ENCODE results near the gene SIAH3.
A peak's percentile ranks its signal among the peaks of the same experiment; 100 is the strongest.
"Not testable (repeated sequence)": the region's sequence is repeated elsewhere in the genome, so short reads cannot be mapped to it uniquely, and the experiment has no call there.

SIAH3 gene

DNA sequence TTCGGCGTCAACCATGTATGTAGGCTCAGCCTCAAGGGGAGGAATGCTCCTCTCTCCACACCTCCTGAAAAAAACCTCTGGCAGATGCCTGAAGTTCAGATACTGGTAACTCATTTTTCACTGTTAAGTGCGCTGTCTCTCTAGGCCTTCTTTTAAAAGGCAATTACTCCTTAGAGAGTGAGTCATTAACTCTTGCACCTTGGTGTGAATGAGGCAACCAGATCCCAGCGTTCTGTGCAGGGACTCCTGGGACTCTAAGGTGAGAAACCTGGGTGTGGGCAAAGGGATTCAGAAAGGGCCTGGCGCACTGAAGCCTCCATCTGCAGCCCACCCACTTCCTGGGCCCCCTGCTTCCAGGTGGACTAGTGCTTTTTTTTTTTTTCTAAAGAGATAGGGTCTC, 71.7 kb downstream of the SIAH3 start:
- DNase-seq, result no peak

DNA sequence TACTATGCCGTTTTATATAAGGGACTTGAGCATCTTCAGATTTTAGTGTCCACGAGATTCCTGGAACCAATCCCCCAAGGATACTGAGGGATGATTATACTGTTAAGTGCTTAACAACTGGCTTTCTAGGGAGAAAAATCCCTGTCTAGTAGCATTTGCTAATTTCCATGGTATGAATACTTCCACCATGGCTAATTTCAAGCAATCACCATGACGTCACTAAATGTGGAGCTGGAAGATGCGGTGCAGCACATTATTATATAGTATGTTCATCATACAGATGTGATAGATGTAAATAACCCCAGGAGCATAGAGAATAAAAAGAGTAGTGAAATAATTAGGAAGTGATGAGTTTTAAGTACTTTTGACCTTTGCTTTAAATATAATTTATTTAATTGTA, 72.7 kb downstream of the SIAH3 start:
- no peak for DNase-seq

DNA sequence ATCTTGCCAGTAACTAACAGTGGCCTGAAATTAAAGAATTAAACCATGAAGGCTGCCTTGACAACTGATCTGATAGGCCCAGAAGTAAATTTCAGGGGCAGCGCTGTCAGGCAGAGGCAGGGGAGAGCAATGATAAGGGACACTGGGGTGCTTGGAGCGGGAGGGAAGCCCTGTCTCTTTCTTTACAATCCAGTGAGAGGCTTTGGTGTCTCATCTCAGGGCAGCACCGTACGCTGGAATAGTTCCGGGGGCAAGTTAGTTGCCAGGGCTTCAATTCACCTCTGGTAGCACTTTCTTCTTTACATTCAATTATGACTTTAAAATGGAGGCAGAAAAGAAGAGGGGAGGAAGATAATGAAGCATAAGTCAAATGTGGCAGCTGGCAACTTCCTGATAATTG, 74.8 kb downstream of the SIAH3 start:
- no peak for DNase-seq

DNA sequence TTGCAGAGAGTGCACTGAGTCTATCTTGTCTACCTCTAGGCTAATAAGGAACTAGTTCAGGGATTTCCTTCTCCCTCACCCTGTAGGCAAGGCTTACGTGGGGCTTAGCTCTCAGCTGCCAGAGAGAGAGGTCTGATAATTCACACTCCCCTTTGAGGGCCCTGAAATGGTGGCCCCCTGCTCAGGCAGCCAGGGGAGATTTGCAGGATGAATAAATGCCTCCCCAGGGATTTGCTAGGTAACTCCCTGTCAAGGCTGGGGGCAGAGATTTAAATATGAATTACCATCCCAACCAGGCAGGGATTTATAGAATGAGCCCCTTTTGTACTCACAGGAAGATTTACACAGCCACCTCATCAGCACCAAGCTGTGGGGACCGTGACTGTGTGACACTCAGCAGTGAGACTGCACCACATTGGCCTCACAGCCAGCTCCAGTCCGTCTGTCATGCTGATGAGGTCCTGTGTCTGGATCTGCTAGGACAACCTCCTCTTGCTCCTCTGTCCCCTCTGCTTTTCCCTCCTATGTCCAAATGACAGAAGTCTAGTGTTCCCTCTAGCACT, 76.1 kb downstream of the SIAH3 start:
- peak in 1 of 2 experiments; percentile 27 for DNase-seq

DNA sequence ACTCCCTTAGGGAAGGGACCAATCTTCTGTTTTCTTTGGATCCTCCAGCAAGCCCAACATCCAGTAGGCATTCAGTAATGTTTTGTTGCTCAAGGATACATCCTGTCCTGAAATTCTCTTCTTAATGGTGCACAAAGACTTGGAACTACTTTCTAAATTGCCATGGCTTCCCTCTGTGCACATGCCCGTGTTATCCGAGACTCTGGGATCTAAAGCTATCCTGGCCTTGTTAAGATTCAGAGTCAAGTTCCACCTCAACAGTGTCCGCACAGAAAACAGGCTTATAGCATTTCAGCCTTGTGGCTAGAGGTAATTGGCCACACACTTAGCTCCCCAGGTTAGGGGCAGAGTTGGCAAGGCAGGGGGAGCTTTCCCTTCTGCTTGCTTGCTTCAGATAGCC, 77.6 kb downstream of the SIAH3 start:
- DNase-seq, result no peak

DNA sequence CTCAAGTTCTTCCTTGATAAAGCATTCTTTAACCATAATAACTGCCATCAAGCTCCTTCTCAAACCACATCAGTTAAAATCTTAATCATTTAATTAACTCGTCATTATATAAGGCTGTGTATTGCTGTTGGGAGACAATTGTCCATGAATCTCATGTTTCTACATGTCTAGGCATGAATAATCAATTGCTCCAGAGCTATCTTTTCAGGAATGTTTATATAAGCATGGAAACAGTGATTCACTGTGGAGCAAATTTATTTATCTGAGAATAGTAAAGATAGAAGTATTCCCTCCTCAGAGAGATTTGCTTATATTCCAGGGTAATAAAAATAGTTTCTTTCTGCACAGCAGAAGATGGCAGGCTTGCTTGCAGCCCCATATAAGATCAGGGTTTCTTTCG, 78.3 kb downstream of the SIAH3 start:
- DNase-seq, result no peak

DNA sequence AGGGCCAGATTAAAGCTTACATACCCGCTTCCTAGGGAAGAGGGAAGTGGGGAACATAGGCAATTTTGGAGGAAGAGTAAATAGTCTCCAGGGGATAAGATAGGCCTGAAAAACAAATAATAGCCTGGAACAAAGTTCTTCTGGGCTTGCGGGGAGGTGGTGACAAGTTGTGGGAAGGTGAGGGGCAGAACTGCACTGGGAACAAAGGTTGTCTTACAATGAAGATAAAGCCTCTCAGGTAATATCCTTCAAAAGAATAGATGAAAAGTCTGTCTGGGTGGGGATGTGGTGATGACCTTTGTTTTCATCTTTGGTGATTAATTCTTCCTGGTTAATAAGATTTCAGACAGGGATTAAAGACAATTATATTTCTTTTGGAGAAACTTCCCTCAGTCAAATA, 80.7 kb downstream of the SIAH3 start:
- DNase-seq, result no peak

DNA sequence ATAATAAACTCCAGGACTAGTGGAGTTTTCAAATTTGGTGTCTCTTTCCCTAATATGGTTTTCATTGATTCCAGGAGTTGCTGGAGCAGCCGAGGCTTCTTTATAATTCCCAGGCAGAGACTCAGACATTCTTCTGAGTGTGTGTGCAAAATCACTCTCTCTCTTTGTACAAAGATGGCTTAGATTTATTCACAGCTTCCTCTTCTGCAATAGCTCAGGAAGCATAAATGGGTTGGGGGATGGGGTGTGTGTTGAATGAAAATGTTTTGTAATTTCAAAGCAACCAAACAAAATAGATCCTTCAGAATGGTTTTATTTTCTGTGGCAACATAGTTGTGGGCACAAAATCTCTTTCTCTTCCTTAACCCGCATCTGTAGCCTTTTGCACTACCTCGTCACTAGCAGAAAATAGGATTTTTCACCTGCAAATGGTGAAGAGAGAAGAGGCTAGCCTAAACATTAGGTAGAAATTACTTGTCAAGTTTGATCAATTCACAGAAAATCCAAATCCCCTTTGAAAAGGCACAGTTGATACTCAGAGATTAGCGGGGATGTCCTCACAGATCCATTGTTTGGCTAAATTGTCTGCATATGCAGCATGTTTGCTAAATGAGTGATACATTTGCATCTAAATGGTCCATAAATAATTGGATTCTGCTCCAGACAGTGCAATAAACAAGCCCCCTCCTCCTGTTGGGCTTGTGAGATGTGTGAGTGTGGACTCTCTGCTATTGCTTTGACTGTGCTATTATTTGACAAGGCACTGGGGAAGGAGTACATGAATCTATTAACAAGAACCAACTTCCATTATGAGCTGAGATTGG, 82.7 kb downstream of the SIAH3 start:
- DNase-seq, result peak; percentile 67 to 68

DNA sequence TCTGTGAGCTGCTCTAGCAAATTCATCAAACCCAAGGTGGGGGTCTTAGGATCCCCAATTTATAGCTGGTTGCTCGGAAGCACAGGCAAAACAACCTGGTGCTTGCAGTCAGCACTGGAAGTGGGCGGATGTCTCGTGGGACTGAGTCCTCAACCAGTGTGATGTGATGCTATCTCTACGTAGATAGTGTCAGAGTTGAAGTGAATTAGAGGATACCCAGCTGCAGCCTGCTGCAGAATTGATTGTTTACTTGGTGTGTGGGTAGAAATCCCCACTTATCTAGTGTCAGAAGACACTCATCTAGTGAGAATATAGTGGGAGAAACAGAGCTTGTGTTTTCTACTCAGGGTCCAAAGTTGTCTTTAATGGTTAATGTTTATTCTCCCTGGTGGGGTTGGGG, 86.1 kb downstream of the SIAH3 start:
- no peak for DNase-seq

DNA sequence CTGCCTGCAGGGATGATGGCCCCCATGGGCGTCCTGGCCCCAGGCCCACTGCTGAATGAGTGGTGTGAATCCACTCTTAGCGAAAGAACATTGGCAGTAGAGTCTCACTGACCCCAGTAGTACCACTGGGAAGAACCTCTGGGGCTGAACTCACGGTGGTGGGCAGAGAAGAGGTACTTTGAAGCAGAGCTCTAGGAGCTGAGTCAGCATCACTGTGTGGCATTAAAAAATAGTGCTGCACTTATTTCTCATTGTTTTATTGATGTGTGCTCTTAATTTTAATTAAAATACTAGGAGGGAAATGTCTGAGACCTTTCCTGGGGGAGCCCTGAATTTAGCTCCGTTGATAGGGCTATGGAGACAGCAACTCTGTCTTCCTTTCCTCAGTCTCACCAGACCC, 88.1 kb downstream of the SIAH3 start:
- no peak for DNase-seq

DNA sequence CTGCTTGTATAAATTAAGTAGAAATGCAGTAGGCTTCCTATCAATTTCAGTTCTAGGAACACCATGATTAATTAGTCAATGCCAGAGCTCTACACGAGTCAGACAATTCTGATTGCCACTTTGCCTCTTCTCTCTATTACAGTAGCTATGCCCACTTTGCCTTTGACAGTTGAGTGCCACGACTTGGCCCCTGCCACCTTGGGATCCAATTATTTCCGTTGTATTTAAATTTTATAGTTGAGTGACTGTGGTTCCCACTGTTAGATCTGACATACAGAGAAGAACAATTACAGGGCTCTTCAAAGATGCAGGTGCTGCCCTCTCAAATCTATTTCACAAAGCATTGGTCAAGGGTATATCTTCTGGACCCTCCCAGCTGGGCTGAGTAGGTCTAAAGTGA, 94.0 kb downstream of the SIAH3 start:
- DNase-seq, result not testable (repeated sequence)

DNA sequence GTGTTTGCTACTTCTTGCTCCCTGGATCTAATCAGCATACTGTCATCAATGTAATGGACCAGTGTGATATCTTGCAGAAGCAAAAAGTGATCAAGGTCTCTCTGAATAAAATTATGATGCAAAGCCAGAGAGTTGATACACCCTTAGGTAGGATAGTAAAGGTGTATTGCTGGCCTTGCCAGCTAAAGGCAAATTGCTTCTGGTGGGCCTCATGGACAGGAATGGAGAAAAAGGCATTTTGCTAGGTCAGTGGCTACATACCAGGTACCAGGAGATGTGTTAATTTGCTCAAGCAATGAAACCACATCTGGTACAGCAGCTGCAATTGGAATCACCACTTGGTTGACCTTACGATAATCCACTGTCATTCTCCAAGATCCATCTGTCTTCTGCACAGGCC, 95.1 kb downstream of the SIAH3 start:
- DNase-seq, result not testable (repeated sequence)

DNA sequence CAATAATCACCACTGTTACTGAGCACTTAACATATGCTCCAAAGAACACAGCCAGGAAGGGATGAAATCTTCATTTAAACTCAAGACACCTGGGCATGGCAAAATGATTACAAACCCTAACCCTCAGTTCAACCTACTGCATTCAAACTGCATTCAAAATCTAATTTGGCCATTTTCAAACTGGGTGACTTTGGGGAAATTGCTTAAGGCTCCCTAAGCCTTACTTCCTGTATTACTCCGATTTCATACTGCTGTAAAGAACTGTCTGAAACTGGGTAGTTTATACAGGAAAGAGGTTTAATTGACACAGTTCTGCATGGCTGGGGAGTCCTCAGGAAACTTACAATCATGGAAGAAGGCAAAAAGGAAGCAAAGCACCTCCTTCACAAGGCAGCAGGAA, 99.0 kb downstream of the SIAH3 start:
- no peak for DNase-seq

DNA sequence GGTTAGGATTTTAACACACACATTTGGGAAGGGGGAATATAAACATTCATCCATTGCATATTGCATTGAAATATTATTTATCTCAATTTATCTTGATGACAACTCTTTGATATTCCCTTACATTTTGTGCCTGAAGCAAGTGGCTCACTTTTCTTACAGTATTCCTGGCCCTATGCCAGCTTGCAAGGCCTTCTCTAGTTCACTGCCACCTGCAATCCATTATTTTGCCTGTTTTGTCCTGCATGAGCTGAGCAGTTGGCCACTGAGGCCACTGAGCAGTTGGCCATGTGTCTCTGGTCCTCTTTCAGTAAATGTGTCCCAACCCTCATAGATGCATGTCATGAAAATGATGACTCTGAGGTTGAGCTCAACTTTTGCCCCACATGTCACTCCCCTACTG, 99.7 kb downstream of the SIAH3 start:
- DNase-seq, result no peak

DNA sequence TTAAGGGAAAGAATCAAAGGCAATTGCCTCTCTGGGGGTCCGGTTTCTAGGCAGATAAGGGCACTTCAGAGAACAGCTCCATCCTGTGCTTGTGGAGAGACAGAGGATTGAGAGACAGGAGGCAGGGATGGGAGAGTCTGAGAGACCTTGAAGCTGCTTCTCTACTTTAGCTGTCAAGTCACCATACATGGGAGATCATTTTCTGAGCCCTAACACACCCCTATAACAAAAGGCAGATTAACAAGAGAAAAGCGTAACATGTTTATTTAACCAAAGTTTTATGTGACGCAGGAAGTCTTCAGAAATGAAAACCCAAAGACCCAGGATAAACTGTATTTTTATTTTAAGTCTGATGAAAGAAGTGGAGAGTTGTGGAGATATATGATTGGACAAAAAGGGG, 101.0 kb downstream of the SIAH3 start:
- DNase-seq, result no peak

DNA sequence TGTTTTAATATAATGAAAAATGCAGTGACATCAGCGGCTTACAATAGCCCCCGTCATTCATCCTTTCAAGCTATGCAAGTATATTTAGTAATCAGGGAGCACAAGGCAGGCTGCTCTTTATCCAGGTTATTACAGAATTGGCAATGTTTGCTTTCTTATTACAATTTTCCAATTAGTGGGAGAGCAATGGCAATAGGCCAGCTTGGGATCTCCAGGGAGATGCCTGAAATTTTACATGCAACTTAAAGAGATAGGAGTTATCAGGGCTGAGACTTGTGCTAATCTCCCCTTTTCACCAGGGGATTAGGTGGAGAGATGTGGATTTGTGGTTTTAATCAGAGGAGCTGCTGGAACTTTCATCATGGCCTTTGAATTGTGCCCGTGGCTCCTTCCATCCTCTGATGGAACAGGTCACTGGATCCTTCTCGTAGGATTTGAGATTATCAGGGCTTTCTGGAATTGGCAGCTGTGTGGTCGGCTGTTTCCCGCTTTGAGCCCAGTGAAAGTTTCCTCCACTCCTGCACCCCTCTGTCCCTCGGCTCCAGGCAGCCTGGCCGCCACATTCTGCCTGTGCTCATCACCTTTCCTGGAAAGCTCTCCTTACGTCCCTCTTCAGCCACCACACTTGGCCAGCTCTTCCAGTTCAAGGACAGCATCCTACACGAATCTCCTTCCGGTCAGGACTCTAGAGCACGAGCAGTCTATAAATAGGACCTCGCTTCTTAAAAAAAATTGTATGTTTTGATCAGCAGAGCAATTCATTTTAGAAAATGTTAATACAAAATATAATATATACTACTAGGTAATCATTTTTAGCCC, 102.4 kb downstream of the SIAH3 start:
- no peak for DNase-seq

DNA sequence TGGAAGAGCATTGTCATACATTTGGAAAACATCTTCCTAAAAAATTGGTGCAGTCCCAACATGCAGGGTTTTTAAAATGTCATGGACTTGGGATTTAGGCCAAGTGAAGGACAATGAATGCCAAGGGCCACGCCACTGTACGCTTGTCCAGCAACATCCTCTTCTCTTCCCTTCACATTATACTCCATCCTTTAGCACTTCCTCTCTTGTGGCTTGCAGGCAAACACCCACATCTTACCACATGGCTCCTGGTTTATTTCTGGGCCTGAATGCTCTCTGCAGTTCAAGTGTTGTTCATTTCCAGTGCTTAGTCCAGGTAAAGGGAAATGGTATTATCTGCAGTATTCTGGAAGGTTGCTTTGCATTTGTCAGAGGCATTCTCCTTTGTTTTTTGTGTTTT, 104.5 kb downstream of the SIAH3 start:
- no peak for DNase-seq

DNA sequence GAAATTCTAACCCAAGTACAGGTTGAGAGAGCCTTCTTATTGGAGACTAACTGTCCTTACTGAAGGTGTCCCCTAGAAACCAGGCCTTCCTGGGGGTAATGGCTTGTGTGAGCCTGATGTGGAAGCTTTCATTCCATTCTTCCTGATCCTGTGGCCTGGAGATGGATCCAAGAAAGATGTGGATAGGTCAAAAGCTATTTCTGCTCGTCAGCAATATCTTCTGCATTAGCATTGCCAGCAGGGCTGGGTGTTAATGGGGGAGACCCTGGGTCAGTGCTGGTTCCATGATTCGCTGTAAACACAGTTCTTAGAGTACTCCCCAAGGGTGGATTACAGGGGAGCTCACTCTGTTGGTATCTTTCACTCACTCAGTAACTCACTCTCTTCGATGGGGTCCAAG, 106.6 kb downstream of the SIAH3 start:
- no peak for DNase-seq

DNA sequence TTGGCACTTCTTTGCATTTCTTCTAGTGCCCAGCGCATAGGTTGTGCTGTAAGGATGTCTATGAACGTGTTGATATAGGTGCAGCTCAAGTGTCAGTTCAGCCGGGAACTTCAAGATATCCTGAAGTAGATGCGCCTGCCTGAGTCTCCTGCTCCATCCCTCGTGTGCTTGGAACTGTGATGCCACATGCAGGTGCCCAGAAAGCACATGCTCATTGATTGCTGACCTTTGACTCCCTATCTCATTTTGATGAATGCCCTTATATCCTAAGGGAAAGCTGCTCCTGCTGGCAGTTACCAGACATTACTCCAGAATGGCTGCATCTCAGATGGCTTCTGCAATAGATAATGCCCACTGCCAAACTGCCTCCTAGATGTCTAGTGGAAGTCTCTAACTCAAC, 108.6 kb downstream of the SIAH3 start:
- no peak for DNase-seq

DNA sequence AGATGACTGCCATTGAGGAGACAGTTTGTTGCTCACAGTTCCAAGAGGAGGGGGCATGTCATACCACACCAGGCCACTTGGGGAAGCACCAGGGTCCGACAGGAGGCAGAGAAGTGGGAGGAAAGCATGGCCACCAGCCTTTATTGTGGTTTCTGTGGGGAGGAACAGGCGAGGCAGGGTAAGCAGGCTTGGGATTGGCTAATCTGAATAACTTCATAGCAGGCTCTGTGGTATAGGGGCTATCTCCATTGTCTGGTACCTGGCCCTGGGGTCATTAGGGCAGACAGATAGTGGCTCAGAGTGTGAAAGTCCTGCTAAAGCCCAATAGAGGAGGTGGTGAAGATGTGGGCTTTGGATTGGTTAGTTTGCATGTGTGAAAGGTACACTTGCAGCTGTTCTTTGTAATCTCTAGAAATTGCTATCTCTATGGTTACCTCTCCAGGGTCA, 114.0 kb downstream of the SIAH3 start:
- peak in 1 of 2 experiments; percentile 15 for DNase-seq

DNA sequence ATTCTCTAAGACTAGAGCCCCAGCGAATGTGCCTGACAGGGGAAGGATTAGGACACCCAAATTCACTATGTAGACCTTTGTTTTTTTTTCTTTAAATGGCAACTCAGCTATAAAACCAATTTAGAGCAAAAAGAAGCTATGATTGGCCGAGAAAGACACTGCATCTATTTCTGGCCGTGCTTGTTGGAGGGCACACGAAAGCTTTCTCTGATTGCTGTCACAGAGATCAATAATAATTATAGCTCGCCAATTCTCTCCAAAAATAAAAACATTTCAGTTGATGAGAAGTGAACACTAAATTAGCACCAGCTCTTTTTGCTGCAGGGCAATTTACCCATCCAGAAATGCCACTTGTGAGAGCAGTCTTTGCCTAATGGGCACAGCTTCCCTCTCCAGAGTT, 118.2 kb downstream of the SIAH3 start:
- DNase-seq, result no peak

DNA sequence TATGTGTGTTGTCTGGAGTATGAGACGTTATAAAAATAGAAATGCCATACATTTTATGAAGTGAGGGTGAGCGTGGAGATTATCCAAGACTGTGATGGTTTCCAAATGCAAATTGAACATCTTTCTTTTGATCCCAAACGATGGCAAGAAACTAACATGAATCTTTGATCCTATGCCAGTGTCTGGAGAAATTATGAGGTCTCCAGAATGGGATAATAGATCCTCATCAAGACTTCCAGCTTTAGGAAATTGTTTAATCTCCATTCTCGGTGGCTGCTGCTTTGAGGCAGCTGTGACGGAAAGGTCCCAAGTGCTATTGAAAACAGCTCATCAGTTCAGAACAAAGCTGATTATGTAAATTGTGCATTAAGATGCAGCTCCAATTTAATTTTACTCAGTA, 118.6 kb downstream of the SIAH3 start:
- no peak for DNase-seq

DNA sequence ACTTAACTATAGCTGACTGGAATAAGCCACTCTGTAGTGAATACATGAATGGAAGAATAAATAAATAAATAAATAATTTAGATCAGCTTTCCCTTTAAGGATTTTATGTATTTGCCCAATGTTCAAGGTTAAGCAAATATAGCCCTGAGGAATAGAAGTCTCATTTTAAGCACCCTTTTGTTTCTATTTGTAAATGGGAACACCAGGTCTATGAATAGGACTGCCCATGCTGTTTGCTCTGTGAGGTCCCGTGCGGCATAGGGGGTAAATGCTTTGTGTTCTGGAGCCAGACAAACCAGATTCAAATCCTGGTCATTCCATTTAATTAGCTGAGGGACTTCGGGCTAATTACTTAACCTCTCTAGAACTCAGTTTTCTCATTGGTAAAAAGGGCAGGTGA, 120.1 kb downstream of the SIAH3 start:
- DNase-seq, result no peak

DNA sequence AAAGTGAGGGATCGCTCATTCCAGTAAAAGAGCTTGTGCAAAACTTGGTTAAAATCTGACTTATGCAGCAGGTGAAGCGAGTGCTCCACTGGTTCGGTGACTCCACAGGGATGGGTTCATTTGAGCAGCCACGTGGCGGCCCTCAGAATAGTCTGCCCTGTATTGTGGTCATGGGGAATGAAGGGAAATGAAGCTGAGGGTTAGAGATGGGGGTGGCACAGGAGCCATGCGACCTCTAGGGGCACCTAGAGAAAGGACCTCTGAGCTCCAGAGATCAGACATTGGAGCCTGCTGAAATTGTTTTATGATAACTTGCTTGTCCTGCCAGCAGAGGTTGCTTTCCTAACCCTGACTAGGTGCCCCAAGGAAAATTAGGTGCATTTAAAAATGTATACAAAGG, 122.8 kb downstream of the SIAH3 start:
- peak; percentile 76 to 89 for DNase-seq
